GM19193 (cell line): ENCODE measurements around the gene THRA.

Source experiments
- POLR2A ChIP-seq: IDR thresholded peaks from 4 replicates; pipeline ENCODE4 v1.6.1; 2011; ENCODE audit not compliant: insufficient read depth, insufficient read length; ENCODE audit errors: extremely low read depth

The THRA gene

DNA sequence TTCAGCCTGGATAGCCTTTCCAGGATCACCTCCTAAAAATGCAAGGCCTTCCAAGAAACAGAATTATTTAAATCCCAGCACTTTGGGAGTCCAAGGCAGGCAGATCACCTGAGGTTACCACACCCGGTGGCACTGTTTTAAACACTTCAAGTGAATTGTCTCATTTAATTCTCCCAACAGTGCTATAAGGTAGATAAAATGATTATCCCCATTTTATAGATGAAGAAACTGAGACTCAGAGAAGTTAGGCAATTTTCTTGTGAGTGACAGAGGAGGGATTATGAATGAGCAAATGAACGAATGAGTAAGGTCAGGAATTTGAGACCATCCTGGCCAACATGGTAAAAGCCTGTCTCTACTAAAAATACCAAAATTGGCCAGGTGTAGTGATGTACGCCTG, 16.8 kb downstream of the THRA start:
- no peak for TF ChIP-seq POLR2A

DNA sequence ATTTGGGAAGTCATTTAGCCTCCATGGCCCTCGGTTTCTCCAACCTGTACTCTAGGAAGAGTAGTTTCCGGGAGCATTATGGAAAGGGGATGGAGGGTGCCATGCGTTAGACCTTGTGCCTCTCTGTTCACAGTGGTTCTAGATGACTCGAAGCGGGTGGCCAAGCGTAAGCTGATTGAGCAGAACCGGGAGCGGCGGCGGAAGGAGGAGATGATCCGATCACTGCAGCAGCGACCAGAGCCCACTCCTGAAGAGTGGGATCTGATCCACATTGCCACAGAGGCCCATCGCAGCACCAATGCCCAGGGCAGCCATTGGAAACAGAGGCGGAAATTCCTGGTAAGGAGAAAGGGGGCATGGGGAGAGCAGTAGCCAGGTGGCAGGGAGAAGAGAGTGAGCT, 21.7 kb downstream of the THRA start:
- TF ChIP-seq POLR2A = no peak

DNA sequence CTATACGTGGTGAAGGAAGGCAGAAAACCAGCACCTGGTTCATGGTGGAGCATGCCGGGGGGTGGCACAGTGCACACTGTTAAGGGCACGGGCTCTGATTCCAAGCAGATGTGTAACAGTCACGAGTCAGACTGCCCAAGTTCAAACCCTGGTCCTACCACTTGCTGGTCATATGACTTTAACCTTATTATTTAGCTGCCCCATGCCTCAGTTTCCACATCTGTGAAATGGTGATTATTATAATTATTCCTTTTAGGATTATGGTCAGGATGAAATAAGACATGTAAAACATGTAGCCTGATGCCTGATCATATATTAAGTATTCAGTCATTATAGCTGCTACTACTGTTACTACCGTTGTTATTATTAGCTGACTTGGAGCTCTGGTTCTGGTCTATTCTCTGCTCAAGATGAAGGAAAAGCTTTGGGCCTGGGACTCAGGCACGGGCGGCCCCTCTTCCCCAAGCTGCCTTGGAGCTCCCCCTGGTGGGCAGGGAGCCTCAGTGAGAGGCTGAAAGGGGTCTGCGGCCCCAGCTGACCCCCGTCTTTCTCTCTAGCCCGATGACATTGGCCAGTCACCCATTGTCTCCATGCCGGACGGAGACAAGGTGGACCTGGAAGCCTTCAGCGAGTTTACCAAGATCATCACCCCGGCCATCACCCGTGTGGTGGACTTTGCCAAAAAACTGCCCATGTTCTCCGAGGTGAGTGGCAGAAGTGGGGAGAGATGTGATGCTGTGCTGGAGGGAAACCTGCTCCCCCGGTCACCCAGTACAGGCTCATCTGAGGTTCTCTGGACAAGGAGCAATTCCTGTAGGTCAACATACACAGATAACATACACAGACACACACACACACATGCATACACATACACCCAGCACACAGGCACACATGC, 23.6 kb downstream of the THRA start:
- no peak for TF ChIP-seq POLR2A

DNA sequence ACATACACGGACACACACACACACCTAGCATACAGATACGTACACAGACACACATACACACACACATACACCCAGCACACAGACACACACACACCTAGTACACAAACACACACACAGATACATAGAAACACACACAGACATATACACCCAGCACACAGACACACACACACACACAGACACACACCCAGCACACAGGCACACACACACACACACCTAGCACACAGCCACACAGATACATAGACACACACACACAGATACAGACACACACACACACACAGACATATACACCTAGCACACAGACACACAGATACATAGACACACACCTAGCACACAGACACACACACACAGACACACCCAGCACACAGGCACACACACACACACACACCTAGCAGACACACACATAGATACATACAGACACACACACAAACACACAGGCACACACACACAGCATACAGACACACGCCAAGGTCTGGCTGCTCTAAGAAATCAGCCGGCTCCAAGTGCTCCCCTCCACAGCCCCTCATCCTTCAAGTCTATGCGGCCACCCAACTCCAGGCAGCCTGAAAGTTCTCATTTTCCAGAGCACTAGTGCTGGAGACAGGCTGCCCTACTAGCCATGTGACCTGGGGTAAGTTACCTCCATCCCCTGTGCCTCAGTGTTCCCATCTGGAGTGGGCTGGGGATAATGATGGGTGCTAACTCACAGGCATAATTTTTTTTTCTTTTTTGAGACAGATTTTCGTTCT, 24.5 kb downstream of the THRA start:
- no peak for TF ChIP-seq POLR2A

DNA sequence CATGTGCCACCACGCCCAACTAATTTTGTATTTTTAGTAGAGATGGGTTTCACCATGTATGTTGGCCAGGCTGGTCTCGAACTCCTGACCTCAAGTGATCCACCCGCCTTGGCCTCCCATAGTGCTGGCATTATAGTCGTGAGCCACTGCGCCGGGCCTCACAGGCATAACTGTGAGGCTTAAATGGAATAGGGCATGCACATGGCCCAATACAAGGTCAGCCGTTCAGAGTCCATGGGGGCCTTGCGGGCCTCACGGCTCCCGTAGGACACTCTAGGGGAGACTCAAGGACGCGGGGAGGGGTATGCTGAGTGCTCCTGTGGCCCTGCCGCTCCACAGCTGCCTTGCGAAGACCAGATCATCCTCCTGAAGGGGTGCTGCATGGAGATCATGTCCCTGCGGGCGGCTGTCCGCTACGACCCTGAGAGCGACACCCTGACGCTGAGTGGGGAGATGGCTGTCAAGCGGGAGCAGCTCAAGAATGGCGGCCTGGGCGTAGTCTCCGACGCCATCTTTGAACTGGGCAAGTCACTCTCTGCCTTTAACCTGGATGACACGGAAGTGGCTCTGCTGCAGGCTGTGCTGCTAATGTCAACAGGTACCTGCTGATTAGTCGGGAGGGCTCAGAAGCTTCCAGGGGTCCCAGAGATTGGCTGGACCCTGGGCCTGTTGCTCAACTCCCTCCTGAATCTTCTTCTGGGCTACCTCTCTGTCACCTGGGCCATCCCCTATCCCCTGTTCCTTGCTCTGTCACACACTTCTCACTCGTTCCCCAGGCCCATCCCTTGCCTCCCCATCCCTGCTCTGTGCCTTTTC, 25.3 kb downstream of the THRA start:
- no peak for TF ChIP-seq POLR2A

DNA sequence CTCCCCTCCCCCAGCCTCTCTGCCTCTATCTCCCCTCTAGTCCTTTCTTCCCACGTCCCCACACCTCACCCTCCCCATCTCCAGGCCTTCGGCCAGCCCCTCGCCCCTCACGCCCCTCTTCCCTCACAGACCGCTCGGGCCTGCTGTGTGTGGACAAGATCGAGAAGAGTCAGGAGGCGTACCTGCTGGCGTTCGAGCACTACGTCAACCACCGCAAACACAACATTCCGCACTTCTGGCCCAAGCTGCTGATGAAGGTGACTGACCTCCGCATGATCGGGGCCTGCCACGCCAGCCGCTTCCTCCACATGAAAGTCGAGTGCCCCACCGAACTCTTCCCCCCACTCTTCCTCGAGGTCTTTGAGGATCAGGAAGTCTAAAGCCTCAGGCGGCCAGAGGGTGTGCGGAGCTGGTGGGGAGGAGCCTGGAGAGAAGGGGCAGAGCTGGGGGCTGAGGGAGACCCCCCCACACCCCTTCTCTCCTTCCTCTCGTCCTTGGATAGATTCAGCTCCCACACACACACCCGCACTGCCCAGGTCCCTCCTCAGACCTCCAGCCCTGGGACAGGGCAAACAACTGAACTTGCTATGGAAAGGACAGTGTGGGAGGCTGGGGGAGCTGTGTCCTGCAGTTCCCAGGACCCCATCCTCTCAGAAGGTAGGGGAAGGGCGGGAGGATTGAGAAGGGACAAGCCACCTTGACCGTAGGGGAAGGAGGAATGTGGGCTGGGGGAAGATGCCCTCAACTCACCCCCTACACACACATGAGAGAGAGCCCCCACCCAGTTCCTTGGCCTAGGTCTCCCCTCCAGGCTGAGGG, 26.5 kb downstream of the THRA start:
- no peak for TF ChIP-seq POLR2A

DNA sequence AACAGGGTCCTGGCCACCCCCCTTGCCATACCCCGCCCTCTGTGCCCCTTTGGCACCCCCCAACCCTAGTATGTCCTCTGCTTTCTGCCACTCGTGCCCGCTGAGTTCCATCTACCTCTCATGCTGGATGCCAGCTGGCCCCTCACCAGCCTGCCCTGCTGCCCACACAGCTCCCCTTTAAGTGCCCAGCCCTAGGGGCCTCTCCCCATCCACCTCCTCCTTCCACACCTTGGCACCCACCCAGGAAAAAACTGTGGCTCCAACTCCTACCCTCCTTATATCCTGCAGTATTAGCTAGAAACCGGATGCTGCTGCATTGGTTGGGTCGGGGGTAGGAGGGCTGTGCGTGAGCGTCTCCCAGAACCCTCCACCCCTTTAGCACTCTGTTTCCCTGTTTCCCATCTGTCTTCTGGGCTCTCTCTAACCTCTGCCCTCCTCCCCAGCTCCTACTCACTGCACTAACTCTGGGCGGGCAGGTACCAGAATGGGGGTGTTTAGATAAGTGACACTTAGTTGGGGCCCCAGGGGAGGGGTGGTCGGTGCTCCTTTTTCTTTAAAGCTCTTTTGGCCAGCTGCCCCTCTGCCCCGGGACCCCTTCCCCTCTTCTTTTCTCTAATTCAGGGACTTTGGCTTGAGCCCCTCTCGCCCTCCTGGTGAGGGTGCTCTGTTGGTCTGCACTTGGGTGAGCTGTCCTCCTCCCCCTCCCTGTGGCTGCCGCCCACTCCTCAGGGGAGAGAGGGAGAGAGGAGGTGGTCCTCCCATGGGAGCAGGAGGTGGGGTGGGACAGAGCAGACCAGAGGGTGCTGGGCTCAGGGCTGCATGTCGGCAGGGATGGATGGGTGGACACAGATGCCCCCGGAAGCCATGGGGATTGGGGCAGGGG, 27.7 kb downstream of the THRA start:
- TF ChIP-seq POLR2A = no peak

DNA sequence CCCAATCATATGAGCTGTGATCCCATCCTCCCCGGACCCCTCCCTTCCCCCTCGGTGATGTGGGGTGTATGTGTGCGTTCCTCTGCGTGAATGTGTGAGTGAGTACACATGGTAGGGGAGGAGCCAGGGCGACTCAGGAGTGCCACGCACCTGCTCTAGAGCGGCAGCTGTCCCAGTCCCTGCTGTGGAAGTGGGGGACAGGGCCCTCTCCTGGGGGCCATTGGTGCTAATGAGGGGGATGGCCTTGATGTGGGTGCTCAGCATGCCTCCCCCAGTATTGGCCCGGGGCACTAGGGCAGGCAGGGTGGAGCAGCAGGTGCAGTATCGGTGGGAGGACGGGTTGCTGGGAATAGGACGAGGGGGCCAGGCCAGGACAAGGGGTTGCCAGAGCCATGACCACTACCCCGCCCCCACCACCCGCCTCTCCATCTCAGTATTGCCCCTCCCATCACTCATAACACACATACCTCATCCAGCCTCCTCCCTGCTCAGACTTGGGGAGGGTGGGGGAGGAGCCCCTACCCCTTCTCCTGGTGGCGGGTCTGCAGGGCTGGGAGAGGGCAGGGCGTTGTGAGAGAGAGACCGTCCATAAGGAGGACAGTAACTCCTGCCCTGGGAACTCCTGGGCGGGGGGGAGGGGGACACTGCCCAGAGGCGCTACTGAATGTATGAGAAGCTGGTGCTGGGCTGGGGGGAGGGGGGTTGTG, 29.1 kb downstream of the THRA start:
- no peak for TF ChIP-seq POLR2A

DNA sequence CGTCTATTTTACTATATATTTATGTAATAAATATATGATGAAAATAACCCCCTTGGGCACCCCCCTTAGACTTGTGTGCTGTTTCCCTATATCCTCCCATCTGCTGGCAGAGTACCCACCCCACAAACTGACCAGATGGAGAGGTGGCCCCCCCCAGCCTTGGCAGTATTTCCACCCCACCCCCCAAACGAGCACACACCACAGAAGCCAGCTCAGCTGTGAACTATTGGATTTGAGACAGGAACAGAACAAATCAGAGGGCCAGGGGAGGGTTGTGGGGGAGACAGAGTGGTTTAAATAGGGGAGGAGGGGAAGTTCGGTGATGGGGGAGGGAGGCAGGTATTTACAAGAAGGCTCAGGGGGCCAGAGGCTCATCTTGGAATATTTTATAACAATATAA, 29.8 kb downstream of the THRA start:
- TF ChIP-seq POLR2A = no peak

DNA sequence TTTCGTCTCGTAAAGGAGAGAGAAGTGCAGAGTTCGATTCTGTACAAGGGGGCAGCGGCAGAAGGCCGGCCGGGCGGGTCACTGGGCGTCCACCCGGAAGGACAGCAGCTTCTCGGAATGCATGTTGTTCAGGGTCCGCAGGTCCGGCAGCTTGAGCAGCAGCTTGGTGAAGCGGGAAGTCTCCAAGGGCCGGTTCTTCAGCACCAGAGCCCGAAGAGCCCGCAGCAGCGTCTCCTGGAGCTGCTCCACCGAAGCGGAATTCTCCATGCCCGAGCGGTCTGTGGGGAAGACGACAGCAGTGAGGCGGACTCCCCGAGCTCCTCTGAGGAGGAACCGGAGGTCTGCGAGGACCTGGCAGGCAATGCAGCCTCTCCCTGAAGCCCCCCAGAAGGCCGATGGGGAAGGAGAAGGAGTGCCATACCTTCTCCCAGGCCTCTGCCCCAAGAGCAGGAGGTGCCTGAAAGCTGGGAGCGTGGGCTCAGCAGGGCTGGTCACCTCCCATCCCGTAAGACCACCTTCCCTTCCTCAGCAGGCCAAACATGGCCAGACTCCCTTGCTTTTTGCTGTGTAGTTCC, 30.3 kb downstream of the THRA start:
- no peak for TF ChIP-seq POLR2A

DNA sequence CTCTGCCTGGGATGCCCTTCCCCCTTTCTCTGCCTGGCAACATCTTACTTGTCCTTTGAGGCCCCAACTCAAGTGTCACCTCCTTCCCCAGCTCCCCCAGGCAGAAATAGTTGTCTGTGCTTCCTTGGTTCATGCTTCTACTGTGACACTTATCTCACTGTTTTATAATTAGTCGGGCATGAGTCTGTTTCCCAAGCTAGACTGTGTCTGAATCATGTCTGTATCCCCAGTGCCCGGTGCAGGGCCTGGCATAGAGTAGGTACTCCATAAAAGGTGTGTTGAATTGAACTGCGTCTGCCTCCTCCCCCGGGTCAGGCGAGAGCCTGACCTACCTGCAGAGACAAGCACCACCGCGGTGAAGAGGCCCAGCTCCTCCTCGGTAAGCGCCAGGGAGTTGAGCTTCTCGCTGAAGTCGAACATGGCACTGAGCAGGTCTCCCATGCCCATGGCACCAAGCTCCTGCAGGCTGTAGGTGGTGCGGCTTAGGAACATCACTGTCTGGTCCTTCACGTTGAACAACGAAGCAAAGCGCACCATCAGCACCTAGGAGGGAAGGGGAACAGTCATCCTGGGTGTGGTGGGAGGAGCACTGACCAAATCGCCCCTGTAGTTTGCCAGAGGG, 30.9 kb downstream of the THRA start:
- TF ChIP-seq POLR2A = no peak

DNA sequence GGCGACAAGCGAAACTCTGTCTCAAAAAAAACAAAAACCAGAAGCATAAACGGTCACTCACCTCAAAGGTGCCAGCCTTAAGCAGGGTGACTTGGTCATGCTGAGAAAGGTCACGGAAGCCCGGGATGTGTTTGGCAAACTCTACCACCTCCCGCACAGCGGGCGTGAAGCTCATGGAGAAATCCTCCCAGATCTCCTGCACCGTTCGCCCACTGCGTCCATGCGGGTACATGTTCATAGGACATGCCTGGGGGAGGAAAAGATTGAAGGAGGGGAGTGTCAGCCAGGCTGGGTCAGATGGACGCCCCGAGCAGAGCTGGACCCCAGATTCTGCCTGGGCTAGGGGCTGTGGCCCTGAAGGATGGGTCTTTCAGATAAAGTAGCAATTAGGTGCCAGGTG, 32.1 kb downstream of the THRA start:
- no peak for TF ChIP-seq POLR2A
